ENCODE measurements around the gene CACNA1C.

DNA sequence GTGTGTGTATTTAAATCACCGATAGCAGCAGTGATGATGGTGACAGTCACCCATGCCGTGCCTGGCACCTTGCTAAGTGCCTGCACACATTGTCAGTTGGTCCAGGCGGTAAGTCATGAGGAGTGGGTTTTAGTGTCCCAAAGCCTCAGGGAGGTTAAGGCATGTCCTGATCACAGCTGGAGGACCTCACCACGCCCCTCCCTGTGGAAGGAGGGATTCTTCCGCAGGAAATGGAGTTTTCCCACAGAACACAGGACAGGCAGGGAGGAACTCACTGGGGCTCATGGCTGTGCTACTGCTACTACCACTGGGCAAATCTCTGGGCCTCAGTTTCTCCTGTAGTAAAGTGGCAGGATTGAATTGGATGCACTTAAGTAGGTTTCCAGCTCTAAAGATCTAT is 142.3 kb downstream of the CACNA1C start:
- TF ChIP-seq, protein P1, sequence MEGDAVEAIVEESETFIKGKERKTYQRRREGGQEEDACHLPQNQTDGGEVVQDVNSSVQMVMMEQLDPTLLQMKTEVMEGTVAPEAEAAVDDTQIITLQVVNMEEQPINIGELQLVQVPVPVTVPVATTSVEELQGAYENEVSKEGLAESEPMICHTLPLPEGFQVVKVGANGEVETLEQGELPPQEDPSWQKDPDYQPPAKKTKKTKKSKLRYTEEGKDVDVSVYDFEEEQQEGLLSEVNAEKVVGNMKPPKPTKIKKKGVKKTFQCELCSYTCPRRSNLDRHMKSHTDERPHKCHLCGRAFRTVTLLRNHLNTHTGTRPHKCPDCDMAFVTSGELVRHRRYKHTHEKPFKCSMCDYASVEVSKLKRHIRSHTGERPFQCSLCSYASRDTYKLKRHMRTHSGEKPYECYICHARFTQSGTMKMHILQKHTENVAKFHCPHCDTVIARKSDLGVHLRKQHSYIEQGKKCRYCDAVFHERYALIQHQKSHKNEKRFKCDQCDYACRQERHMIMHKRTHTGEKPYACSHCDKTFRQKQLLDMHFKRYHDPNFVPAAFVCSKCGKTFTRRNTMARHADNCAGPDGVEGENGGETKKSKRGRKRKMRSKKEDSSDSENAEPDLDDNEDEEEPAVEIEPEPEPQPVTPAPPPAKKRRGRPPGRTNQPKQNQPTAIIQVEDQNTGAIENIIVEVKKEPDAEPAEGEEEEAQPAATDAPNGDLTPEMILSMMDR (conservative IDR thresholded peaks at IDR 0.05): no peak
- TF ChIP-seq EZH2 (IDR thresholded peaks at IDR 0.05; ENCODE audit: low read depth): no peak

All from PC-9 (cell line).